ENCODE measurements around the gene SUPT20HL1. TPM values are rescaled to one million over a fixed set of nuclear protein-coding genes. Genes with fewer than 3 reads are reported as not detected.
"Not testable (repeated sequence)": the region's sequence is repeated elsewhere in the genome, so short reads cannot be mapped to it uniquely, and the experiment has no call there.

Gene SUPT20HL1
- total and polyA plus RNA-seq, 12 donors: 0.13 TPM; not detected in 11

GRCh38 chrX:24377195-24377594 lies 16.8 kb downstream of the SUPT20HL1 start:
- intact Hi-C loops (cut with DNase I): no loop called here
- H3K4me3 ChIP-seq: no peak overlapping the region
- WGBS, 2 donors: 68 to 95% methylated on average over 2 of the region's 2 CpGs
- ATAC-seq (no peak), DNase-seq (no peak)
- no peak overlapping the region for H3K27ac ChIP-seq
- no peak for TF ChIP-seq CTCF (IDR thresholded peaks at IDR 0.05)
- no peaks in the 10 kb centered on the region for H3K9me3 ChIP-seq
- peaks cover 0 to 43% (median 0%) of the 10 kb centered on the region in 7 donors for H3K27me3 ChIP-seq
- H3K4me1 ChIP-seq: no peaks in the 10 kb centered on the region
- no peaks in the 10 kb centered on the region for H3K36me3 ChIP-seq

GRCh38 chrX:24377911-24378468 lies 17.6 kb downstream of the SUPT20HL1 start:
- DNase-seq (no peak), ATAC-seq (no peak)
- TF ChIP-seq CTCF (IDR thresholded peaks at IDR 0.05): no peak
- 96 to 100% methylated on average over 1 of the region's 1 CpG for WGBS, 2 donors
- intact Hi-C loops (cut with DNase I): no loop called here
- H3K4me3 ChIP-seq: no peak overlapping the region
- no peaks in the 10 kb centered on the region for H3K9me3 ChIP-seq
- no peaks in the 10 kb centered on the region for H3K36me3 ChIP-seq
- H3K4me1 ChIP-seq: no peaks in the 10 kb centered on the region
- no peak overlapping the region for H3K27ac ChIP-seq
- peaks cover 0 to 39% (median 0%) of the 10 kb centered on the region in 7 donors for H3K27me3 ChIP-seq

GRCh38 chrX:24378706-24379105 lies 18.3 kb downstream of the SUPT20HL1 start:
- no peak for TF ChIP-seq CTCF (IDR thresholded peaks at IDR 0.05)
- DNase-seq: no peak
- ATAC-seq: no peak
- Histone ChIP-seq H3K36me3 (no peaks in the 10 kb centered on the region), H3K4me3 (no peak overlapping the region), H3K4me1 (no peaks in the 10 kb centered on the region), H3K27ac (no peak overlapping the region), H3K9me3 (no peaks in the 10 kb centered on the region), H3K27me3 (peaks cover 0 to 46% (median 0%) of the 10 kb centered on the region in 7 donors)
- intact Hi-C loops (cut with DNase I): no loop called here
- WGBS, 2 donors: 92 to 95% methylated on average over 6 of the region's 6 CpGs

- no peak overlapping the region for H3K27ac ChIP-seq
- H3K36me3 ChIP-seq: no peaks in the 10 kb centered on the region
- 44 to 61% methylated on average over 9 of the region's 9 CpGs for WGBS, 2 donors
- peaks cover 0 to 56% (median 0%) of the 10 kb centered on the region in 7 donors for H3K27me3 ChIP-seq
- H3K4me1 ChIP-seq: no peaks in the 10 kb centered on the region
- intact Hi-C loops (cut with DNase I): no loop called here
- H3K4me3 ChIP-seq: no peak overlapping the region
- DNase-seq (no peak), ATAC-seq (peak in 3 of 8 donors; percentile 30 to 49 (median 35))
- H3K9me3 ChIP-seq: no peaks in the 10 kb centered on the region
- no peak for TF ChIP-seq CTCF (IDR thresholded peaks at IDR 0.05)
Observed at GRCh38 chrX:24380262-24381187, 20.1 kb downstream of the SUPT20HL1 start.

GRCh38 chrX:24382315-24382714 lies 21.9 kb downstream of the SUPT20HL1 start:
- H3K36me3 ChIP-seq; DNase-seq; H3K4me1 ChIP-seq; intact Hi-C loops (cut with DNase I); H3K27ac ChIP-seq; H3K9me3 ChIP-seq; ATAC-seq; H3K4me3 ChIP-seq: not testable (repeated sequence)
- 79 to 80% methylated on average over 5 of the region's 5 CpGs for WGBS, 2 donors
- peaks cover 0 to 59% (median 0%) of the 10 kb centered on the region in 7 donors for H3K27me3 ChIP-seq
